H9 (cell line): ENCODE measurements around the gene OPN4. TPM values are rescaled to one million over a fixed set of nuclear protein-coding genes. Genes with fewer than 3 reads are reported as not detected.

Experiments used
- DNase-seq: peaks from one replicate; pipeline ENCODE4 v3.0.0-alpha.2; 2017
- H2AFZ ChIP-seq: one replicate; pipeline ENCODE4 v1.6.1; 2013; ENCODE audit warnings: mild to moderate bottlenecking, low read length, control low read depth, moderate library complexity
- H2AK5ac ChIP-seq: 2 replicates; pipeline ENCODE4 v1.6.1; 2013; ENCODE audit warnings: low read length, control low read depth, mixed read lengths; ENCODE audit not compliant: insufficient read length
- H2BK120ac ChIP-seq: one replicate; pipeline ENCODE4 v1.6.1; 2013; ENCODE audit warnings: low read depth, mild to moderate bottlenecking, low read length, control low read depth, inconsistent platforms; ENCODE audit not compliant: poor library complexity, severe bottlenecking
- H2BK12ac ChIP-seq: 2 replicates; pipeline ENCODE4 v1.6.1; 2013; ENCODE audit warnings: low read length, control low read depth, mixed read lengths, low read depth; ENCODE audit not compliant: insufficient read length
- H2BK15ac ChIP-seq: 2 replicates; pipeline ENCODE4 v1.6.1; 2013; ENCODE audit warnings: low read depth, low read length, control low read depth
- H2BK20ac ChIP-seq: one replicate; pipeline ENCODE4 v1.6.1; 2013; ENCODE audit warnings: low read depth, mild to moderate bottlenecking, low read length, control low read depth, inconsistent platforms; ENCODE audit not compliant: poor library complexity, severe bottlenecking
- H2BK5ac ChIP-seq: 2 replicates; pipeline ENCODE4 v1.6.1; 2013; ENCODE audit warnings: low read length, control low read depth, mixed read lengths; ENCODE audit not compliant: insufficient read length
- H3K14ac ChIP-seq: 2 replicates; pipeline ENCODE4 v1.6.1; 2013; ENCODE audit warnings: low read length, control low read depth; ENCODE audit not compliant: insufficient read depth
- H3K18ac ChIP-seq: 2 replicates; pipeline ENCODE4 v1.6.1; 2013; ENCODE audit warnings: low read depth, mild to moderate bottlenecking, mixed read lengths, low read length, control low read depth; ENCODE audit not compliant: insufficient read length
- H3K23ac ChIP-seq: 2 replicates; pipeline ENCODE4 v1.6.1; 2013; ENCODE audit warnings: low read length, control low read depth, mixed read lengths, low read depth; ENCODE audit not compliant: insufficient read length
- H3K23me2 ChIP-seq: 2 replicates; pipeline ENCODE4 v1.6.1; 2013; ENCODE audit warnings: low read depth, mild to moderate bottlenecking, mixed read lengths, low read length, control low read depth; ENCODE audit not compliant: insufficient read length, poor library complexity, severe bottlenecking
- H3K27ac ChIP-seq: 2 replicates; pipeline ENCODE4 v1.5.1; 2013; ENCODE audit warnings: low read length, control low read depth, mixed read lengths, low read depth; ENCODE audit not compliant: insufficient read length
- H3K27me3 ChIP-seq: 2 replicates; pipeline ENCODE4 v1.6.1; 2013; ENCODE audit warnings: low read length, control low read depth, inconsistent platforms; ENCODE audit not compliant: insufficient read depth
- H3K4ac ChIP-seq: 2 replicates; pipeline ENCODE4 v1.6.1; 2013; ENCODE audit warnings: low read depth, mild to moderate bottlenecking, control low read depth, inconsistent platforms, low read length, moderate library complexity
- H3K4me1 ChIP-seq: 2 replicates; pipeline ENCODE4 v1.6.1; 2013; ENCODE audit warnings: low read length, control low read depth, inconsistent platforms; ENCODE audit not compliant: insufficient read depth
- H3K4me2 ChIP-seq: 2 replicates; pipeline ENCODE4 v1.6.1; 2013; ENCODE audit warnings: low read length, control low read depth, mixed read lengths; ENCODE audit not compliant: insufficient read length, insufficient read depth
- H3K56ac ChIP-seq: 2 replicates; pipeline ENCODE4 v1.6.1; 2013; ENCODE audit warnings: low read depth, mild to moderate bottlenecking, mixed read lengths, low read length, control low read depth; ENCODE audit not compliant: insufficient read length
- H3K79me1 ChIP-seq: 2 replicates; pipeline ENCODE4 v1.6.1; 2013; ENCODE audit warnings: low read depth, mild to moderate bottlenecking, moderate library complexity, low read length, control low read depth, inconsistent platforms; ENCODE audit not compliant: insufficient read depth, poor library complexity, severe bottlenecking
- H3K79me2 ChIP-seq: 2 replicates; pipeline ENCODE4 v1.6.1; 2013; ENCODE audit warnings: low read length, control low read depth, inconsistent platforms; ENCODE audit not compliant: insufficient read depth
- H3K9ac ChIP-seq: 2 replicates; pipeline ENCODE4 v1.6.1; 2013; ENCODE audit warnings: low read length, control low read depth, mixed read lengths; ENCODE audit not compliant: insufficient read length; ENCODE audit errors: extremely low read depth
- H3K9me3 ChIP-seq: one replicate; pipeline ENCODE4 v1.6.1; 2013; ENCODE audit warnings: low read depth, low read length, inconsistent platforms; ENCODE audit not compliant: control insufficient read depth
- H3T11ph ChIP-seq: one replicate; pipeline ENCODE4 v1.6.1; 2013; ENCODE audit warnings: mild to moderate bottlenecking, low read length, control low read depth, inconsistent platforms
- H4K20me1 ChIP-seq: one replicate; pipeline ENCODE4 v1.6.1; 2013; ENCODE audit not compliant: control insufficient read depth, insufficient read length, insufficient read depth
- H4K5ac ChIP-seq: 2 replicates; pipeline ENCODE4 v1.6.1; 2013; ENCODE audit warnings: low read depth, mild to moderate bottlenecking, mixed read lengths, low read length, control low read depth; ENCODE audit not compliant: insufficient read length
- H4K8ac ChIP-seq: replicated peaks from 2 replicates; pipeline ENCODE4 v1.6.1; 2013; ENCODE audit warnings: low read length, control low read depth, mixed read lengths, low read depth; ENCODE audit not compliant: insufficient read length
- H4K91ac ChIP-seq: 2 replicates; pipeline ENCODE4 v1.6.1; 2013; ENCODE audit warnings: low read depth, mild to moderate bottlenecking, moderate library complexity, mixed read lengths, low read length, control low read depth; ENCODE audit not compliant: insufficient read length
- H3K27ac Mint-ChIP-seq, 3 experiments: 2 replicates in 2 of 3; 3 replicates in 1 of 3; pipeline ENCODE4 v1.8.0; 2020 to 2021; ENCODE audit warnings: mixed read lengths in 3 of 3, mild to moderate bottlenecking in 1 of 3, moderate library complexity in 1 of 3
- H3K27me3 Mint-ChIP-seq: 2 replicates; pipeline ENCODE4 v1.8.0; 2021; ENCODE audit warnings: low read depth, mild to moderate bottlenecking, moderate library complexity, mixed read lengths
- H3K36me3 Mint-ChIP-seq, 3 experiments: 2 replicates in 2 of 3; 3 replicates in 1 of 3; pipeline ENCODE4 v1.8.0; 2020 to 2021; ENCODE audit warnings: low read depth in 3 of 3, mixed read lengths in 3 of 3; ENCODE audit not compliant: insufficient read depth in 1 of 3
- H3K4me1 Mint-ChIP-seq, 2 experiments: 2 replicates each; pipeline ENCODE4 v1.8.0; 2020; ENCODE audit warnings: mixed read lengths in 2 of 2
- H3K4me3 Mint-ChIP-seq, 2 experiments: 2 replicates in 1 of 2; 3 replicates in 1 of 2; pipeline ENCODE4 v1.8.0; 2020 to 2021; ENCODE audit warnings: mild to moderate bottlenecking in 2 of 2, mixed read lengths in 2 of 2, moderate library complexity in 1 of 2
- H3K9me3 Mint-ChIP-seq, 2 experiments: 2 replicates in 1 of 2; 3 replicates in 1 of 2; pipeline ENCODE4 v1.8.0; 2020; ENCODE audit warnings: mild to moderate bottlenecking in 2 of 2, mixed read lengths in 2 of 2, moderate library complexity in 1 of 2
- CTCF ChIP-seq: fragments of 200-600 bp; sonication (generic); conservative IDR thresholded peaks from 3 replicates; pipeline ENCODE4 v1.8.0; 2021; ENCODE audit warnings: antibody characterized with exemption, mild to moderate bottlenecking
- WGBS: extraction: QIAGEN DNeasy Blood & Tissue Kit; methylation state at CpG from one replicate; pipeline ENCODE4 v1.1.7; 2013; ENCODE audit warnings: missing lambda C conversion rate, low lambda C conversion rate, mixed read lengths; ENCODE audit not compliant: insufficient read length; ENCODE audit errors: extremely low coverage; 5-methylcytosine and 5-hydroxymethylcytosine counted together
- total RNA-seq: library from RNA; stranded (reverse); gene quantifications from 2 replicates; pipeline ENCODE4 v1.2.1, GENCODE V29; 2021

The OPN4 gene
- total RNA-seq, 1 experiment from 2014 or later: not detected

- H3K27ac ChIP-seq: no peak overlapping the region
- no CpG with 5 or more reads among the region's 12 CpGs for WGBS
- no peak overlapping the region for H3T11ph ChIP-seq
- H3K27me3 ChIP-seq: no peaks in the 10 kb centered on the region
- DNase-seq: no peak
- H4K5ac ChIP-seq: no peak overlapping the region
- no peaks in the 10 kb centered on the region for H3K4me1 ChIP-seq
- no peak overlapping the region for H2AFZ ChIP-seq
- no peaks in the 10 kb centered on the region for H3K79me1 ChIP-seq
- no peak overlapping the region for H2BK15ac ChIP-seq
- no peaks in the 10 kb centered on the region for H4K20me1 ChIP-seq
- TF ChIP-seq CTCF: no peak
- Mint-ChIP-seq H3K27ac (peak overlapping the region in 1 of 3 experiments; percentile 39; a peak in 2 of 7 replicates), H3K4me1 (peaks cover 4 to 10% of the 10 kb centered on the region in 2 experiments; a peak in 2 of 4 replicates), H3K4me3 (no peak overlapping the region), H3K36me3 (no peaks in the 10 kb centered on the region), H3K9me3 (no peaks in the 10 kb centered on the region), H3K27me3 (no peaks in the 10 kb centered on the region; the same call in 1 of the 2 replicates)
- H2BK12ac ChIP-seq: no peak overlapping the region
- H3K18ac ChIP-seq: no peak overlapping the region
- H4K91ac ChIP-seq: no peak overlapping the region
- no peak overlapping the region; the same call in 1 of the 2 replicates for H3K14ac ChIP-seq
- no peak overlapping the region for H3K9ac ChIP-seq
- no peak overlapping the region for H2AK5ac ChIP-seq
- no peak overlapping the region for H3K4ac ChIP-seq
- H3K23me2 ChIP-seq: no peaks in the 10 kb centered on the region
- no peak overlapping the region for H3K4me2 ChIP-seq
- no peak overlapping the region for H2BK120ac ChIP-seq
- H3K23ac ChIP-seq: no peak overlapping the region
- H2BK20ac ChIP-seq: no peak overlapping the region
- no peaks in the 10 kb centered on the region for H3K9me3 ChIP-seq
- no peak overlapping the region for H3K56ac ChIP-seq
- no peak overlapping the region for H4K8ac ChIP-seq
- no peak overlapping the region for H2BK5ac ChIP-seq
- H3K79me2 ChIP-seq: no peaks in the 10 kb centered on the region
These were observed 4.0 kb downstream of the OPN4 start for GRCh38 chr10:86658261-86658741.
